HEK293 (cell line): ENCODE results near the gene LAMA2.

ENCODE experiments used
- CTCF ChIP-seq: fragments of 450-650 bp; formaldehyde crosslinking; IDR thresholded peaks from 2 replicates; pipeline ENCODE4 v1.5.1; 2016; ENCODE audit warnings: missing biosample characterization, missing genetic modification characterization
- ZNF221 ChIP-seq: fragments of 450-650 bp; formaldehyde crosslinking; IDR thresholded peaks from 2 replicates; pipeline ENCODE4 v1.5.1; 2017; ENCODE audit warnings: missing biosample characterization, missing genetic modification characterization, borderline replicate concordance

- TF ChIP-seq CTCF (tag by site-specific recombination) (no peak), ZNF221 (tag by site-specific recombination) (no peak)
Observed at GRCh38 chr6:129115471-129115870, 232.5 kb downstream of the LAMA2 start.
